Hematopoietic multipotent progenitor cell (in vitro differentiated cells): ENCODE results near the gene UMAD1. TPM values are rescaled to one million over a fixed set of nuclear protein-coding genes. Genes with fewer than 3 reads are reported as not detected.

Experiments used
- DNase-seq, 3 donors: peaks; one replicate each; pipeline ENCODE4 v3.0.0-alpha.2; 2011 to 2015; ENCODE audit warnings: low read depth in 2 of 3, low spot score in 2 of 3
- total RNA-seq: library from RNA; depleted of rRNA; stranded (reverse); fragments of >200 nt; gene quantifications from one replicate; pipeline ENCODE4 v1.2.3, GENCODE V29; 2012

UMAD1 gene
- total RNA-seq, 1 donor = 9.4 TPM

- peak in 2 of 3 donors; percentile 49 to 70 for DNase-seq
Observed at GRCh38 chr7:7867846-7868571, 227.5 kb downstream of the UMAD1 start.

- DNase-seq = no peak
Observed at GRCh38 chr7:7868572-7868899, 228.0 kb downstream of the UMAD1 start.

- no peak for DNase-seq
Observed at GRCh38 chr7:7869036-7869435, 228.5 kb downstream of the UMAD1 start.

- no peak for DNase-seq
Observed at GRCh38 chr7:7869651-7870050, 229.1 kb downstream of the UMAD1 start.

GRCh38 chr7:7870555-7870954 lies 230.0 kb downstream of the UMAD1 start:
- DNase-seq = no peak

GRCh38 chr7:7876419-7876818 lies 235.9 kb downstream of the UMAD1 start:
- no peak for DNase-seq

GRCh38 chr7:7881581-7881980 lies 241.0 kb downstream of the UMAD1 start:
- DNase-seq = no peak

- no peak for DNase-seq
Observed at GRCh38 chr7:7882888-7883287, 242.3 kb downstream of the UMAD1 start.

GRCh38 chr7:7883394-7883793 lies 242.8 kb downstream of the UMAD1 start:
- no peak for DNase-seq

GRCh38 chr7:7884855-7885254 lies 244.3 kb downstream of the UMAD1 start:
- DNase-seq = no peak

GRCh38 chr7:7889791-7890568 lies 249.4 kb downstream of the UMAD1 start:
- DNase-seq = no peak

- DNase-seq = no peak
Observed at GRCh38 chr7:7895004-7895650, 254.6 kb downstream of the UMAD1 start.

- no peak for DNase-seq
Observed at GRCh38 chr7:7895754-7896153, 255.2 kb downstream of the UMAD1 start.

- DNase-seq = no peak
Observed at GRCh38 chr7:7897509-7897908, 257.0 kb downstream of the UMAD1 start.

- no peak for DNase-seq
Observed at GRCh38 chr7:7897949-7898515, 257.5 kb downstream of the UMAD1 start.

GRCh38 chr7:7902845-7903244 lies 262.3 kb downstream of the UMAD1 start:
- no peak for DNase-seq

GRCh38 chr7:7907306-7907705 lies 266.8 kb downstream of the UMAD1 start:
- no peak for DNase-seq

GRCh38 chr7:7908622-7909145 lies 268.1 kb downstream of the UMAD1 start:
- DNase-seq = no peak

GRCh38 chr7:7909376-7909775 lies 268.8 kb downstream of the UMAD1 start:
- peak in 1 of 3 donors; percentile 20 for DNase-seq

- DNase-seq = no peak
Observed at GRCh38 chr7:7911369-7912123, 271.0 kb downstream of the UMAD1 start.
